SK-N-SH (cell line): ENCODE data around the gene LLGL2.

Source experiments
- CTCF ChIP-seq: fragments of 200-600 bp; sonication (generic); IDR thresholded peaks from 2 replicates; pipeline ENCODE4 v1.6.1; 2017; ENCODE audit warnings: antibody characterized with exemption, mild to moderate bottlenecking, moderate library complexity
- EP300 ChIP-seq, 2 experiments: IDR thresholded peaks; 2 replicates each; pipeline versions ENCODE4 v1.4.0 to v1.6.1; 2012; ENCODE audit warnings: borderline replicate concordance in 1 of 2, low read depth in 1 of 2, low read length in 1 of 2
- FOXJ3 ChIP-seq: sonication (generic); formaldehyde crosslinking; IDR thresholded peaks from 2 replicates; pipeline ENCODE4 v1.5.1; 2020; ENCODE audit warnings: mild to moderate bottlenecking, missing genetic modification reagents
- GABPA ChIP-seq: IDR thresholded peaks from 2 replicates; pipeline ENCODE4 v1.4.0; 2012; ENCODE audit warnings: low read depth, mild to moderate bottlenecking
- MXI1 ChIP-seq: IDR thresholded peaks from 2 replicates; pipeline ENCODE4 v1.6.1; 2012; ENCODE audit warnings: mild to moderate bottlenecking, low read depth, low read length, improper control_type of control experiment
- NFIC ChIP-seq: IDR thresholded peaks from 2 replicates; pipeline ENCODE4 v1.4.0; 2012; ENCODE audit warnings: borderline replicate concordance
- POLR2AphosphoS5 ChIP-seq: IDR thresholded peaks from 2 replicates; pipeline ENCODE4 v1.6.1; 2012; ENCODE audit warnings: low read depth, low read length
- RCOR1 ChIP-seq: fragments of 150-350 bp; IDR thresholded peaks from 2 replicates; pipeline ENCODE4 v1.6.1; 2017; ENCODE audit warnings: antibody characterized with exemption, low read length
- REST ChIP-seq: IDR thresholded peaks from 2 replicates; pipeline ENCODE4 v1.6.1; 2012; ENCODE audit warnings: mild to moderate bottlenecking, low read depth, low read length, moderate library complexity
- TCF12 ChIP-seq: IDR thresholded peaks from 2 replicates; pipeline ENCODE4 v1.4.0; 2012
- YY1 ChIP-seq: IDR thresholded peaks from 2 replicates; pipeline ENCODE4 v1.4.0; 2012; ENCODE audit warnings: low read depth, mild to moderate bottlenecking
- ZBTB33 ChIP-seq: IDR thresholded peaks from 2 replicates; pipeline ENCODE4 v1.4.0; 2012; ENCODE audit warnings: low read depth, borderline replicate concordance

GRCh38 chr17:75502072-75502720 lies 23.3 kb upstream of the LLGL2 start:
- TF ChIP-seq EP300 (IDR thresholded peaks at IDR 0.05; ENCODE audit: borderline replicate concordance in 1 of 2, low read depth in 1 of 2, low read length in 1 of 2) (no peak), CTCF (no peak), MXI1 (no peak), YY1 (no peak), FOXJ3 (CRISPR knock-in tag) (no peak), REST (no peak), GABPA (no peak), POLR2AphosphoS5 (no peak), ZBTB33 (no peak), TCF12 (no peak), NFIC (no peak), RCOR1 (no peak)
